Left renal pelvis (tissue), 4 donors: ENCODE data around the gene MCRS1. TPM values are rescaled to one million over a fixed set of nuclear protein-coding genes. Genes with fewer than 3 reads are reported as not detected.
A peak's percentile ranks its signal among the peaks of the same experiment; 100 is the strongest.
"Not testable (repeated sequence)": the region's sequence is repeated elsewhere in the genome, so short reads cannot be mapped to it uniquely, and the experiment has no call there.

Source experiments
- DNase-seq, 4 donors: peaks; one replicate each; pipeline ENCODE4 v3.0.0-alpha.2; 2013; ENCODE audit warnings: low read depth in 4 of 4, low spot score in 3 of 4
- polyA plus RNA-seq, 4 donors: library from polyadenylated mRNA; unstranded; fragments of 120-200 nt; gene quantifications; one replicate each; pipeline ENCODE4 v1.2.1, GENCODE V29; 2013; ENCODE audit not compliant: insufficient read length in 4 of 4

The MCRS1 gene
- polyA plus RNA-seq, 4 donors = 45.4 to 77.8 (median 64.5) TPM

GRCh38 chr12:49542592-49543160, 25.3 kb downstream of the MCRS1 start:
- DNase-seq = no peak

GRCh38 chr12:49541911-49542505, 25.9 kb downstream of the MCRS1 start:
- no peak for DNase-seq

- DNase-seq = no peak
Observed at GRCh38 chr12:49541140-49541861, 26.6 kb downstream of the MCRS1 start.

GRCh38 chr12:49540229-49541139, 27.5 kb downstream of the MCRS1 start:
- no peak for DNase-seq

- DNase-seq = no peak
Observed at GRCh38 chr12:49539406-49540228, 28.3 kb downstream of the MCRS1 start.

- no peak for DNase-seq
Observed at GRCh38 chr12:49538510-49539403, 29.2 kb downstream of the MCRS1 start, which contains the start of gene KCNH3. Gene KCNH3 (plus strand): TSS chr12:49539030. CDS start chr12:49539417, 387 bp downstream.

GRCh38 chr12:49537752-49538509, 30.0 kb downstream of the MCRS1 start:
- no peak for DNase-seq

- DNase-seq = no peak
Observed at GRCh38 chr12:49537231-49537751, 30.7 kb downstream of the MCRS1 start.

GRCh38 chr12:49536526-49537071, 31.3 kb downstream of the MCRS1 start:
- no peak for DNase-seq

- no peak for DNase-seq
Observed at GRCh38 chr12:49535921-49536525, 31.9 kb downstream of the MCRS1 start.

- DNase-seq = no peak
Observed at GRCh38 chr12:49534731-49535278, 33.1 kb downstream of the MCRS1 start.

GRCh38 chr12:49534122-49534521, 33.8 kb downstream of the MCRS1 start:
- not testable (repeated sequence) for DNase-seq

- no peak for DNase-seq
Observed at GRCh38 chr12:49533331-49533730, 34.6 kb downstream of the MCRS1 start.

- DNase-seq = no peak
Observed at GRCh38 chr12:49531745-49532144, 36.2 kb downstream of the MCRS1 start.

- DNase-seq = no peak
Observed at GRCh38 chr12:49529414-49529813, 38.5 kb downstream of the MCRS1 start.

- DNase-seq = peak in 1 of 4 donors; percentile 60
Observed at GRCh38 chr12:49527361-49528130, 40.4 kb downstream of the MCRS1 start.
